Gastroesophageal sphincter (tissue), 3 donors: Measurements from ENCODE around the gene KLHL42.

ENCODE experiments used
- POLR2A ChIP-seq, 2 donors: fragments of 450-650 bp; IDR thresholded peaks; one replicate each; pipeline ENCODE4 v1.6.1; 2017; ENCODE audit warnings: antibody characterized with exemption in 2 of 2, mild to moderate bottlenecking in 2 of 2, moderate library complexity in 1 of 2
- POLR2AphosphoS5 ChIP-seq: sonication (generic); formaldehyde crosslinking; IDR thresholded peaks from one replicate; pipeline ENCODE4 v1.6.1; 2017; ENCODE audit warnings: antibody characterized with exemption
- TF ChIP-seq, protein P1 (sequence below), 4 experiments: fragments of 200-600 bp in 2 of 4; fragments of 450-650 bp in 2 of 4; sonication (generic) in 1 of 4; IDR thresholded peaks; one replicate each; pipeline ENCODE4 v1.5.1; 2017 to 2019; ENCODE audit warnings: antibody characterized with exemption in 4 of 4, mild to moderate bottlenecking in 2 of 4, moderate library complexity in 2 of 4

- TF ChIP-seq, protein P1, sequence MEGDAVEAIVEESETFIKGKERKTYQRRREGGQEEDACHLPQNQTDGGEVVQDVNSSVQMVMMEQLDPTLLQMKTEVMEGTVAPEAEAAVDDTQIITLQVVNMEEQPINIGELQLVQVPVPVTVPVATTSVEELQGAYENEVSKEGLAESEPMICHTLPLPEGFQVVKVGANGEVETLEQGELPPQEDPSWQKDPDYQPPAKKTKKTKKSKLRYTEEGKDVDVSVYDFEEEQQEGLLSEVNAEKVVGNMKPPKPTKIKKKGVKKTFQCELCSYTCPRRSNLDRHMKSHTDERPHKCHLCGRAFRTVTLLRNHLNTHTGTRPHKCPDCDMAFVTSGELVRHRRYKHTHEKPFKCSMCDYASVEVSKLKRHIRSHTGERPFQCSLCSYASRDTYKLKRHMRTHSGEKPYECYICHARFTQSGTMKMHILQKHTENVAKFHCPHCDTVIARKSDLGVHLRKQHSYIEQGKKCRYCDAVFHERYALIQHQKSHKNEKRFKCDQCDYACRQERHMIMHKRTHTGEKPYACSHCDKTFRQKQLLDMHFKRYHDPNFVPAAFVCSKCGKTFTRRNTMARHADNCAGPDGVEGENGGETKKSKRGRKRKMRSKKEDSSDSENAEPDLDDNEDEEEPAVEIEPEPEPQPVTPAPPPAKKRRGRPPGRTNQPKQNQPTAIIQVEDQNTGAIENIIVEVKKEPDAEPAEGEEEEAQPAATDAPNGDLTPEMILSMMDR (IDR thresholded peaks at IDR 0.05) = no peak
- TF ChIP-seq POLR2AphosphoS5 (no peak), POLR2A (IDR thresholded peaks at IDR 0.05) (no peak)
These were observed 71.3 kb downstream of the KLHL42 start for GRCh38 chr12:27851311-27851710.
